Activated gamma-delta T cell treated with anti-CD3 and anti-CD28 coated beads, Interleukin-2, amount 50 U/mL, for 16 hours (primary cell): ENCODE data around the gene PCTP.

Experiments
- DNase-seq: peaks from one replicate; pipeline ENCODE4 v3.0.0-alpha.2; 2020; ENCODE audit warnings: low read depth

PCTP gene

DNA sequence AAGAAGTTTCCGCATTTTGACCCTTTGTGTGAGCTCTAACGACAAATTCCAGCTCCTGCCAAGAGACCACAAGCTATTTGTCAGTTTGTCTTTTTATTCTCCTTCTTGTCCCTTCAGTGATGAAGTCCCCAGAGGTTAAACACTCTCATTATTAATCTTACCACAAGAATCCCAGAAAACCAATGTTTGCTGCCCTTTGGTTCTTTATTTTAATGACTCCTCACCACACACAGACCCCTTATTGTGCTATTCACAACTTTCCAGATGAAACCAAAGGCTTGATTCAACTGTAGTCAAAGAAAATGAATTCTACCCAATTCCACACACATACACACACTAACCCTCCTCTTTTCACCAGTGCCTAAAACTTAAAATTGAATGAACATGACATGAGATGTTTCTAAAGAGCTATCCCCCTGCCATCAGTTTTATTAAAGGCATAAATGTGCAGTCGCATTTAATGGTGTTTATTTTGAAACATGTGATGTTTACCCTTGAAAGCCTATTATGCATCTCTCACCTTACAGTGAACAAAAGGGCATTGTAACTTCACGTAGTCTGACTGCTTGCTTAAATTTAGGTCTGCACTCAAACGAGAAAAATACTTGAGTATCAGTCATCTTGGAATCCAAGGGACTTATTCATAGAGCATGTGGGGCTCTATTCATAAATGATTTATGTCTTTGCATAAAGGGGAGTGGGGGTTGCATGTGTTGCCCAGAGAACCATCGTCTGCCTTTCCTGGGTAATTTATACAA lies 44.1 kb downstream of the PCTP start:
- no peak for DNase-seq

DNA sequence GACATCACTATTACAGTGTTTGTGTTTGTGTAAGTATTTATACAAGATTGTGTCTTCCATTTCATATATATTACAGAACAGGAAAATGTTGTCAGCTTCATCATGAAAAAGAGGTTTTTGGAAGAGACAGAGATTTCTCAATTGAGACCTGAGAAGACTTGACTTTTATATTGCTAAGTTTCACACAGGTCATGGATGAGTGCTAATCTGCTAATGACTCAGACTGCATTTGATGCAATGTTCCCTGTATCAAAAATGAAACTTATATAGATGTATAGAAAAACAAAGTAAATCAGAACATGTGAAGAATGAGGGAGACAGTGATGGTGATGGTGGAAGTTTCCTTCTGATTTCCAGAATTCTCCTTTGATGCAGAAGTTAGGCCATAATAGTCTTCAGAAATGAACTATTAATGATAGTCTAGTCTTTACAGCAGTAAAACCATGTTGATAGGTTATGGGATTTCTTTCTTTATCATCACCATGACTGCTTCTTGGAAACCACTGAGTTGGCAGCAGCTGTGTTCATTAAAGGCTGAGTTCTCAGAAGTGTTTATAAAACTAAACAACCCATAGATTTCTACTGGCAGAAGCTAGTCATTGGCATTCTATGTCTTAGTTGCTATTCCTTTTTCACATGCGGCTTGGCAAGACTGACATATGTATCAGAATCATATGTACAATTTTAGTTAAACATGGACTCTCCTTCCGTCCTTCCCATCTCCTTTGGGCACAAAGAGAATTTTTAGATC lies 56.1 kb downstream of the PCTP start:
- DNase-seq: no peak

DNA sequence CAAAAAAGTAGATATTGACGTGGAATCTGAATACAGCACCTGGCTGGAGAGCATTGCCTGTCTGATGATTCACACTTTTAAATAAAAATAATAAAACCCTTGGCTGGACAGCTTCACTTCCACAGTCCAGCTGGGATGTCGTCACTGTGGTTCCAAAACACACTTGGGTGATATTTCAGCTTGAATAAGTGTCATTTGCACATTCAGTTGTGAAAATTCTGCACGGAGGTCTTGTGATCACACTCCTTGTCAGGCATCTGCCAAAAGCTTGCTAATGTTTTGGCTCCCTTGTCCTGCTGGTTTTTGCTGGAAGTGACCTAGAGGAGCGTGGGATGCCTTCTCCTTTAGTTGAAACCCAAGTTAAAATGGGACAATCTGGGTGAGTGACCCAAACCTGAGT lies 60.7 kb downstream of the PCTP start:
- DNase-seq: no peak

- no peak for DNase-seq
Observed at GRCh38 chr17:55812323-55812722, 61.5 kb downstream of the PCTP start.

GRCh38 chr17:55813944-55814343 lies 63.1 kb downstream of the PCTP start:
- DNase-seq: no peak

- no peak for DNase-seq
Observed at GRCh38 chr17:55814377-55814776, 63.5 kb downstream of the PCTP start.

DNA sequence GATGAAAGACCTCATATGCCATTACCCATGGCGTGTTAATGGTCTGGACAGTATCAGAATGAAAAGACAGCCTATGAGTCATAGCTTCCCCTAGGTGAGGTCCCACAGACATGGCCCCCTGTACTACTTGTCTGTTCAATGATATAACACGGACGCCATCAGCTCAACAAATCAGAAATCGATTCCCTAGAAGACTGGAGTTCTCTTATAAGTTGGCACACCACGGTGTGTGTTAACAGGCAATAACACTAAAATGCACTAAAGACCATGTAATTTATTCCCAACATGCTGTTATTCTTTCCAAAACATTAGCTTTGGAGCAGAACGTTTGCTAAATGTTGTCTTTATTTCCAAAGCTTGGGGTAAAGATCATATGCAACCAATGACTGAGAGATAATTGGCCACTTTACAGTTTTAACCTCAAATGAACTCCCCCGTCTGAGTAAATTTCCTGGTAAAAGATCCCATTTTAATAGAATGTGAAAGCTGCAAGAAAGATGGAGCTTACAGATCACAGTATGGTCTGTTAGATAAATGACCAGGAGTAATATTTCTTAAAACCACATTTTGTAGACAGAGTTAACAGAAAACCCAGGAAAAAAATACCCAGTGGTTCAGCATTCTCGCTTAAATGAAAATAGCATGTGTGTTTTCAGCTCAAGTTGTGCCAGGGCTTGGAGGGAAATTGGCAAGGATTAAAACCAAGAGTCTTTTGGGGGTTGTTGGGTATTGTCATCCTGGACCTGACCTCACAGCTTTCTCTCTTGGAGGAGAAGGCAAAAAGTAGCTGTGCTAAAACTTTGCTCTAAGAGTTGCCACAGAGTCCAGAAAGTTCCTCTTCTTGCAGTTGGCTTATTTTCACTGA lies 65.9 kb downstream of the PCTP start:
- no peak for DNase-seq

DNA sequence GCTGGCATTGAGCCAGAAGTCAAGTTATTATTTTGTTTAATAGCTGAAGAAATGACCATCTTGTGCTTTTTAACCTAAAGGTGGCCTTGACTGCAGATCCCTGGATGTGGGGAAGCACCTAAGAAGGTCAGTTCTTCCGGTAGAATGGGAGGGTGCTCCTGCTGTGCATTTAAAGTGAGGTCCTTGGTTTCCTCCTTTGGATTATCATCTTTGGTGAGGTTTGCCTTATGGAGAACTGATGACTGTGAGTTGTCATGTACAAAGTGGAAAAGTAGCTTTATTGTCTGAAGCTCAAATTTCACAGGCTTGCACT lies 66.5 kb downstream of the PCTP start:
- DNase-seq: no peak

DNA sequence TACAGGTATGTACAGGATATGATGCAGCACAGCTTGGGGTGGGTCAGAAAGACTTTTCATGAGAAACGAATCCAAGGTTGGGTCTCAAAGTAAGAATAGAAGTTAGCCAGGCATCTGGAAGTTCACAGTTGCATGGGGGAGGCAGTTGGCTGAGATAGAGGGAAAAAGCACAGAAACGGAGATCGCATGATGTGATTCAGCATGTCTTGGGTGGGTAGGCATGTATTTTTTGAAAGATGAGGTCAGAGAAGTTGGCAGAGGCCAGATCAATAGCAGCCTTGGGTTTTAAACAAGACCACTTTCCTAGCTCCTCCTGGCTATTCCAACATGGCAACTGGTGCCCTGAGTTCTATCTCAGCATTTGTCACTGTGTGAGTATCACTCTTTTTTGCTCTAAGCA lies 67.2 kb downstream of the PCTP start:
- no peak for DNase-seq

- no peak for DNase-seq
Observed at GRCh38 chr17:55818451-55819375, 67.9 kb downstream of the PCTP start.

- no peak for DNase-seq
Observed at GRCh38 chr17:55820675-55821074, 69.8 kb downstream of the PCTP start.

- no peak for DNase-seq
Observed at GRCh38 chr17:55822028-55822427, 71.2 kb downstream of the PCTP start.

DNA sequence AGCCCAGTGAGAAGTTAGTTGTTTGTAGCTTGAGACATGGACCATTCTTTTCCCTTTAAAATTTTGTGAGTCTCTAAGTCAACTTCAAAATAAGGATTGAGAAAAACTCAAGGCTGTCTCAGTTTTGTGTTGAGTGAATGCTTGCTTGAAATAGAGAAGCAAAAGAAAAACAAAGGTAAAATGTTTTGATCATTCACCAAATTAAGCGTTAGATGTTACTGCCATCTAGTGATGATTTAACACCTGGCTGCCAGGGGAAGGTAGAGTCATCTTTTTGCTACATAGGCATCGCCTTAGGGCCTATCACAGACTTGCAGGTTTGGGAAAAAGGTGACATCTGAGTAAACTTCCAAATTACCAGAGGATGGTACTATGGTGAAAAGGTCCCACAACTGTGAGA lies 74.4 kb downstream of the PCTP start:
- no peak for DNase-seq
